ENCODE measurements around the gene STAG3. TPM values are rescaled to one million over a fixed set of nuclear protein-coding genes. Genes with fewer than 3 reads are reported as not detected.
A peak's percentile ranks its signal among the peaks of the same experiment; 100 is the strongest.
"Not testable (repeated sequence)": the region's sequence is repeated elsewhere in the genome, so short reads cannot be mapped to it uniquely, and the experiment has no call there.

STAG3 gene
- total RNA-seq, 1 donor from 2014 or later: 1.1 TPM

- no peak for TF ChIP-seq CTCF (IDR thresholded peaks at IDR 0.05; ENCODE audit: insufficient read depth, low read length, poor library complexity, severe bottlenecking)
- no peaks in the 10 kb centered on the region for H3K27me3 ChIP-seq (ENCODE audit: control insufficient read depth, insufficient read depth, low read length)
- H3K4me3 ChIP-seq (ENCODE audit: low read depth, low read length): no peak overlapping the region
- no peak for DNase-seq (ENCODE audit: low read depth)
- H3K36me3 ChIP-seq (ENCODE audit: control insufficient read depth, insufficient read depth, low read length): no peaks in the 10 kb centered on the region
Observed at GRCh38 chr7:100137851-100138760, 39.6 kb upstream of the STAG3 start.

GRCh38 chr7:100141555-100141949, 36.2 kb upstream of the STAG3 start:
- no peak overlapping the region for H3K4me3 ChIP-seq (ENCODE audit: low read depth, low read length)
- H3K27me3 ChIP-seq (ENCODE audit: control insufficient read depth, insufficient read depth, low read length): no peaks in the 10 kb centered on the region
- no peak for DNase-seq (ENCODE audit: low read depth)
- no peak for TF ChIP-seq CTCF (IDR thresholded peaks at IDR 0.05; ENCODE audit: insufficient read depth, low read length, poor library complexity, severe bottlenecking)
- H3K36me3 ChIP-seq (ENCODE audit: control insufficient read depth, insufficient read depth, low read length): no peaks in the 10 kb centered on the region

GRCh38 chr7:100142461-100142860, 35.3 kb upstream of the STAG3 start:
- DNase-seq (ENCODE audit: low read depth): no peak
- Histone ChIP-seq H3K36me3 (ENCODE audit: control insufficient read depth, insufficient read depth, low read length) (no peaks in the 10 kb centered on the region), H3K4me3 (ENCODE audit: low read depth, low read length) (no peak overlapping the region), H3K27me3 (ENCODE audit: control insufficient read depth, insufficient read depth, low read length) (no peaks in the 10 kb centered on the region)
- no peak for TF ChIP-seq CTCF (IDR thresholded peaks at IDR 0.05; ENCODE audit: insufficient read depth, low read length, poor library complexity, severe bottlenecking)

- H3K4me3 ChIP-seq (ENCODE audit: low read depth, low read length); H3K36me3 ChIP-seq (ENCODE audit: control insufficient read depth, insufficient read depth, low read length); DNase-seq (ENCODE audit: low read depth); H3K27me3 ChIP-seq (ENCODE audit: control insufficient read depth, insufficient read depth, low read length): not testable (repeated sequence)
Observed at GRCh38 chr7:100146350-100146749, 31.4 kb upstream of the STAG3 start.

GRCh38 chr7:100147278-100147677, 30.4 kb upstream of the STAG3 start:
- H3K4me3 ChIP-seq (ENCODE audit: low read depth, low read length): no peak overlapping the region
- H3K27me3 ChIP-seq (ENCODE audit: control insufficient read depth, insufficient read depth, low read length): no peaks in the 10 kb centered on the region
- no peak for TF ChIP-seq CTCF (IDR thresholded peaks at IDR 0.05; ENCODE audit: insufficient read depth, low read length, poor library complexity, severe bottlenecking)
- DNase-seq (ENCODE audit: low read depth): no peak
- no peaks in the 10 kb centered on the region for H3K36me3 ChIP-seq (ENCODE audit: control insufficient read depth, insufficient read depth, low read length)

- no peak for TF ChIP-seq CTCF (IDR thresholded peaks at IDR 0.05; ENCODE audit: insufficient read depth, low read length, poor library complexity, severe bottlenecking)
- Histone ChIP-seq H3K27me3 (ENCODE audit: control insufficient read depth, insufficient read depth, low read length) (no peaks in the 10 kb centered on the region), H3K4me3 (ENCODE audit: low read depth, low read length) (peak overlapping the region; percentile 41), H3K36me3 (ENCODE audit: control insufficient read depth, insufficient read depth, low read length) (no peaks in the 10 kb centered on the region)
- DNase-seq (ENCODE audit: low read depth): no peak
Observed at GRCh38 chr7:100148225-100148558, 29.5 kb upstream of the STAG3 start.

All from kidney epithelial cell (primary cell).